K562 (cell line): Measurements from ENCODE around the gene SLC22A4. TPM values are rescaled to one million over a fixed set of nuclear protein-coding genes. Genes with fewer than 3 reads are reported as not detected.
A peak's percentile ranks its signal among the peaks of the same experiment; 100 is the strongest.

ENCODE experiments used
- ATAC-seq: fragments of 200-7000 bp; cut with Tn5 transposase; 3 replicates; pipeline ENCODE4 v1.9.1; 2020; ENCODE audit warnings: moderate library complexity
- BruUV-seq: library from RNA; stranded (reverse); fragments of 400-500 nt; replicated peaks from 2 replicates; lab custom pipeline; 2021; lab: Mats Ljungman, UMichigan
- CTCF ChIA-PET: fragments of 300-600 bp; formaldehyde crosslinking; extraction: SDS; loops from one replicate; lab custom pipeline; 2021; ENCODE audit warnings: low intra/inter-chr PET ratio; lab: Yijun Ruan, JAX
- POLR2A ChIA-PET: fragments of 300-600, 350-650 bp; sonication (Branson Sonifier 250); formaldehyde crosslinking; extraction: SDS; loops from one replicate; lab custom pipeline; 2021; ENCODE audit warnings: antibody characterized with exemption, inconsistent platforms; lab: Yijun Ruan, JAX
- DNase-seq, 4 experiments: peaks; one replicate each; pipeline versions ENCODE4 v3.0.0 to v3.0.0-alpha.2; 2011 to 2018; ENCODE audit warnings: low spot score in 3 of 4, mixed read lengths in 3 of 4; ENCODE audit errors: extremely low read depth in 1 of 4
- FAIRE-seq: peaks from 2 replicates; lab custom pipeline; 2011; peaks lifted over from hg19 to GRCh38; lab: Jason Lieb, UNC
- H2AFZ ChIP-seq: 2 replicates; pipeline ENCODE4 v1.6.0; 2011; ENCODE audit warnings: low read depth, low read length, control low read depth, inconsistent platforms
- H3K27ac ChIP-seq: fragments of 200-600 bp; 3 replicates; pipeline ENCODE4 v1.8.0; 2011; ENCODE audit warnings: low read depth, mild to moderate bottlenecking, control low read depth, inconsistent platforms, low read length, moderate library complexity, mixed read lengths; ENCODE audit errors: extremely low read depth
- H3K27me3 ChIP-seq, 2 experiments: fragments of 300-600 bp in 1 of 2; 2 replicates in 1 of 2; 3 replicates in 1 of 2; pipeline versions ENCODE4 v1.6.0 to v1.8.0; 2011; ENCODE audit warnings: inconsistent platforms in 2 of 2, low read length in 2 of 2, mild to moderate bottlenecking in 1 of 2, mixed read lengths in 1 of 2, moderate library complexity in 1 of 2; ENCODE audit not compliant: control insufficient read depth in 2 of 2, insufficient read depth in 2 of 2
- H3K36me3 ChIP-seq: fragments of 300-600 bp; 3 replicates; pipeline ENCODE4 v1.8.0; 2011; ENCODE audit warnings: mild to moderate bottlenecking, low read length, inconsistent platforms; ENCODE audit not compliant: control insufficient read depth, insufficient read depth
- H3K4me1 ChIP-seq, 2 experiments: fragments of 200-600 bp in 1 of 2; replicated peaks in 1 of 2; 2 replicates in 1 of 2; 3 replicates in 1 of 2; pipeline versions ENCODE4 v1.5.1 to v1.8.0; 2011; ENCODE audit warnings: inconsistent platforms in 2 of 2, low read length in 2 of 2, mild to moderate bottlenecking in 1 of 2, mixed read lengths in 1 of 2, moderate library complexity in 1 of 2; ENCODE audit not compliant: control insufficient read depth in 2 of 2, insufficient read depth in 2 of 2
- H3K4me2 ChIP-seq: 2 replicates; pipeline ENCODE4 v1.6.1; 2011; ENCODE audit warnings: low read length, control low read depth, inconsistent platforms, mixed read lengths; ENCODE audit not compliant: insufficient read depth
- H3K4me3 ChIP-seq: fragments of 200-600 bp; sonication (generic), shearing (Covaris generic); 2 replicates; pipeline ENCODE4 v1.5.1; 2016; ENCODE audit warnings: control low read depth, inconsistent platforms
- H3K79me2 ChIP-seq: fragments of 200-600 bp; 3 replicates; pipeline ENCODE4 v1.8.0; 2011; ENCODE audit warnings: low read length, inconsistent platforms; ENCODE audit not compliant: control insufficient read depth, insufficient read depth
- H3K9ac ChIP-seq, 2 experiments: 2 replicates each; pipeline versions ENCODE4 v1.6.0 to v1.6.1; 2011; ENCODE audit warnings: low read depth in 2 of 2, low read length in 2 of 2, control low read depth in 1 of 2, inconsistent platforms in 1 of 2, mild to moderate bottlenecking in 1 of 2, mixed read lengths in 1 of 2; ENCODE audit not compliant: insufficient read depth in 1 of 2
- H3K9me1 ChIP-seq: one replicate; pipeline ENCODE4 v1.6.0; 2011; ENCODE audit warnings: inconsistent platforms, mild to moderate bottlenecking, low read length, moderate library complexity; ENCODE audit not compliant: control insufficient read depth, insufficient read depth
- H3K9me3 ChIP-seq: replicated peaks from 2 replicates; pipeline ENCODE4 v1.5.1; 2011; ENCODE audit warnings: low read depth, low read length, inconsistent platforms; ENCODE audit not compliant: control insufficient read depth, insufficient read depth
- H4K20me1 ChIP-seq: replicated peaks from 2 replicates; pipeline ENCODE4 v1.6.1; 2011; ENCODE audit warnings: low read length, inconsistent platforms, mixed read lengths; ENCODE audit not compliant: control insufficient read depth, insufficient read depth
- ARID1B ChIP-seq: fragments of 450-650 bp; IDR thresholded peaks from 2 replicates; pipeline ENCODE4 v1.6.1; 2016; ENCODE audit warnings: antibody characterized with exemption, mild to moderate bottlenecking, inconsistent platforms
- ARNT ChIP-seq, 2 experiments: fragments of 450-650 bp; IDR thresholded peaks; 2 replicates each; pipeline ENCODE4 v1.6.1; 2016; ENCODE audit warnings: mild to moderate bottlenecking in 1 of 2
- L3MBTL2 ChIP-seq: fragments of 450-650 bp; IDR thresholded peaks from 2 replicates; pipeline ENCODE4 v1.6.1; 2016; ENCODE audit warnings: mild to moderate bottlenecking, moderate library complexity
- RAD51 ChIP-seq: fragments of 450-650 bp; IDR thresholded peaks from 2 replicates; pipeline ENCODE4 v1.7.1; 2016; ENCODE audit warnings: low read depth, mild to moderate bottlenecking, borderline replicate concordance
- RBBP5 ChIP-seq: fragments of 200-600 bp; sonication (generic); IDR thresholded peaks from 2 replicates; pipeline ENCODE4 v1.6.1; 2012; ENCODE audit warnings: borderline replicate concordance, mild to moderate bottlenecking, low read length, control low read depth, inconsistent platforms; ENCODE audit not compliant: insufficient read depth, poor library complexity, severe bottlenecking
- WGBS: fragments of 100-300 bp; shearing (Covaris generic); methylation state at CpG from one replicate; pipeline ENCODE4 v1.1.6; 2016; ENCODE audit warnings: low coverage, mixed read lengths; ENCODE audit not compliant: insufficient coverage; ENCODE audit errors: missing lambda C conversion rate; 5-methylcytosine and 5-hydroxymethylcytosine counted together
- in situ Hi-C: fragments of 300-500 bp; cut with MboI; formaldehyde crosslinking; loops from 4 replicates; pipeline ENCODE4 v1.15.0; 2018; ENCODE audit warnings: inconsistent platforms, mixed read lengths
- intact Hi-C: fragments of 100-400 bp; cut with micrococcal nuclease; formaldehyde crosslinking; loops from 2 replicates; pipeline ENCODE4 v1.14.2; 2022
- polyA plus RNA-seq, 8 experiments: library from polyadenylated mRNA; depleted of rRNA in 4 of 8; stranded (reverse) in 5 of 8; unstranded in 3 of 8; fragments of >200 nt; fragmentation: Nextera tagmentation in 2 of 8; fragmentation: Illumina TruSeq in 1 of 8; extraction: Ambion mirVana in 2 of 8; extraction: Trizol in 1 of 8; gene quantifications; 2 replicates each; pipeline versions ENCODE4 v1.2.1 to v1.2.3, GENCODE V29; 2011 to 2014; ENCODE audit warnings: inconsistent platforms in 1 of 8, missing spikeins in 1 of 8
- total RNA-seq, 7 experiments: library from RNA; depleted of rRNA in 6 of 7; stranded (reverse); fragments of >200 nt in 6 of 7; fragmentation: Illumina TruSeq in 2 of 7; extraction: Trizol in 2 of 7; gene quantifications; 2 replicates each; pipeline versions ENCODE4 v1.2.1 to v1.2.3, GENCODE V29; 2011 to 2021; ENCODE audit warnings: low replicate concordance in 1 of 7
- TF ChIP-seq, protein P1 (sequence below): sonication (generic); formaldehyde crosslinking; IDR thresholded peaks from 2 replicates; pipeline ENCODE4 v1.8.1; 2023; ENCODE audit warnings: missing genetic modification reagents, mild to moderate bottlenecking, borderline replicate concordance
- TF ChIP-seq, protein P2 (sequence below): fragments of 450-650 bp; IDR thresholded peaks from 2 replicates; pipeline ENCODE4 v1.6.1; 2018; ENCODE audit not compliant: partially characterized antibody

The SLC22A4 gene
- total and polyA plus RNA-seq, 9 of the 15 experiments (the other 6 are each of a cell fraction or from before 2014, with no cell fraction given) = 2.7 to 9.5 (median 6.2) TPM

DNA sequence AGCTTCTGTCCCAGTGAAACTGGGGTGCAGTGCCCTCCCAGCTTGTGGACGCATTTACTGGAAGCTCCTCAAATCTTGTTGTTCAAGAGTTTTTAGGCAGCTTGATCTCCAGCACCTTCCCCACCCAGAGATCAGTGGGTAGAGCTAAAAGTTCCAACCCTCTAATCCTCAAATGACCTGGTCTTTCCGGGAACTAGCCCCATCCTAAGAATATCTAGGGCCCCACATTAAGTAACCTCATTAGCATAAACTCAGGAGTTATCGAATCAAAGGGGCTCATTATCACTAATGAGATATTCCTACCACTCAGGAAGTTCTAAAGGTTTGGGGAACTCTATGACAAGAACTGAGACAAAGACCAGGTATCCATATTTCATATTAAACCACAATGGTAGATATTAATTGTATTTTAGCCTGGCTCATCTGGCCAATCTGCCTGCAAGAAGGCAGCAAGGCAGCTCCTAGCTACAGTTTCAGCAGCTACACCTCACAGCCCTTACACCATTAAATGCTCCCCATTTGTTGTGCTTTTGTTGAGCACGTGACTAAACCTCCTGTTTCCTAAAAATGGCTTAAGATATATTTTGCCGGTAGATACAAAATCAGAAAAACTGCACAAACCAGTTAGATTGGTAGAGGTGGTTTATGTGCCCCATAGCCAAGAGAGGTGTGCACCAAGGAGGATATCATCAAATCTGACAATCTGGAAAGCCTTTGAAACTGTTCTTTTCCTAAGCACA is 50.8 kb downstream of the SLC22A4 start:
- peak in 2 of 4 experiments; percentile 49 to 52 for DNase-seq
- BruUV-seq = no TSS peak
- Histone ChIP-seq H3K9ac (peak overlapping the region in 1 of 2 experiments; percentile 0; a peak in 1 of 4 replicates), H3K27ac (peak overlapping the region; percentile 12; the same call in 2 of the 3 replicates), H2AFZ (peak overlapping the region; percentile 48; the same call in 1 of the 2 replicates), H3K9me3 (no peaks in the 10 kb centered on the region; the same call in 1 of the 2 replicates), H3K9me1 (no peaks in the 10 kb centered on the region), H4K20me1 (no peaks in the 10 kb centered on the region), H3K27me3 (no peaks in the 10 kb centered on the region), H3K4me2 (peak overlapping the region; percentile 19; the same call in 1 of the 2 replicates), H3K4me1 (peaks cover 0 to 26% of the 10 kb centered on the region in 2 experiments; a peak in 4 of 5 replicates), H3K79me2 (no peaks in the 10 kb centered on the region), H3K4me3 (no peak overlapping the region), H3K36me3 (peaks cover 38% of the 10 kb centered on the region)
- WGBS = 20% methylated on average over 5 of the region's 5 CpGs
- no peak for FAIRE-seq
- peak; percentile 73 for ATAC-seq
- intact Hi-C loops = no loop called here
- in situ Hi-C loops = no loop called here
- CTCF ChIA-PET = no interaction called here
- POLR2A ChIA-PET = interaction anchor here (0.6 to 1.8 kb wide), 9 partner anchors 10 to 406 kb away, joined by 3 to 11 read pairs (median 4); partner anchors contain the start of genes SLC22A4 and SLC22A5
- TF ChIP-seq ARNT (IDR thresholded peaks at IDR 0.05) (no peak), RAD51 (peak; percentile 57; the same call in 1 of the 2 replicates), ARID1B (0 out of 2 replicates have a peak, but pooled peaks have one; percentile 9), L3MBTL2 (0 out of 2 replicates have a peak, but pooled peaks have one; percentile 9), RBBP5 (peak; percentile 59)
- TF ChIP-seq, protein P1, sequence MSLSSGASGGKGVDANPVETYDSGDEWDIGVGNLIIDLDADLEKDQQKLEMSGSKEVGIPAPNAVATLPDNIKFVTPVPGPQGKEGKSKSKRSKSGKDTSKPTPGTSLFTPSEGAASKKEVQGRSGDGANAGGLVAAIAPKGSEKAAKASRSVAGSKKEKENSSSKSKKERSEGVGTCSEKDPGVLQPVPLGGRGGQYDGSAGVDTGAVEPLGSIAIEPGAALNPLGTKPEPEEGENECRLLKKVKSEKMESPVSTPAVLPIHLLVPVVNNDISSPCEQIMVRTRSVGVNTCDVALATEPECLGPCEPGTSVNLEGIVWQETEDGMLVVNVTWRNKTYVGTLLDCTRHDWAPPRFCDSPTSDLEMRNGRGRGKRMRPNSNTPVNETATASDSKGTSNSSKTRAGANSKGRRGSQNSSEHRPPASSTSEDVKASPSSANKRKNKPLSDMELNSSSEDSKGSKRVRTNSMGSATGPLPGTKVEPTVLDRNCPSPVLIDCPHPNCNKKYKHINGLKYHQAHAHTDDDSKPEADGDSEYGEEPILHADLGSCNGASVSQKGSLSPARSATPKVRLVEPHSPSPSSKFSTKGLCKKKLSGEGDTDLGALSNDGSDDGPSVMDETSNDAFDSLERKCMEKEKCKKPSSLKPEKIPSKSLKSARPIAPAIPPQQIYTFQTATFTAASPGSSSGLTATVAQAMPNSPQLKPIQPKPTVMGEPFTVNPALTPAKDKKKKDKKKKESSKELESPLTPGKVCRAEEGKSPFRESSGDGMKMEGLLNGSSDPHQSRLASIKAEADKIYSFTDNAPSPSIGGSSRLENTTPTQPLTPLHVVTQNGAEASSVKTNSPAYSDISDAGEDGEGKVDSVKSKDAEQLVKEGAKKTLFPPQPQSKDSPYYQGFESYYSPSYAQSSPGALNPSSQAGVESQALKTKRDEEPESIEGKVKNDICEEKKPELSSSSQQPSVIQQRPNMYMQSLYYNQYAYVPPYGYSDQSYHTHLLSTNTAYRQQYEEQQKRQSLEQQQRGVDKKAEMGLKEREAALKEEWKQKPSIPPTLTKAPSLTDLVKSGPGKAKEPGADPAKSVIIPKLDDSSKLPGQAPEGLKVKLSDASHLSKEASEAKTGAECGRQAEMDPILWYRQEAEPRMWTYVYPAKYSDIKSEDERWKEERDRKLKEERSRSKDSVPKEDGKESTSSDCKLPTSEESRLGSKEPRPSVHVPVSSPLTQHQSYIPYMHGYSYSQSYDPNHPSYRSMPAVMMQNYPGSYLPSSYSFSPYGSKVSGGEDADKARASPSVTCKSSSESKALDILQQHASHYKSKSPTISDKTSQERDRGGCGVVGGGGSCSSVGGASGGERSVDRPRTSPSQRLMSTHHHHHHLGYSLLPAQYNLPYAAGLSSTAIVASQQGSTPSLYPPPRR (CRISPR knock-in tag) = no peak
- TF ChIP-seq, protein P2, sequence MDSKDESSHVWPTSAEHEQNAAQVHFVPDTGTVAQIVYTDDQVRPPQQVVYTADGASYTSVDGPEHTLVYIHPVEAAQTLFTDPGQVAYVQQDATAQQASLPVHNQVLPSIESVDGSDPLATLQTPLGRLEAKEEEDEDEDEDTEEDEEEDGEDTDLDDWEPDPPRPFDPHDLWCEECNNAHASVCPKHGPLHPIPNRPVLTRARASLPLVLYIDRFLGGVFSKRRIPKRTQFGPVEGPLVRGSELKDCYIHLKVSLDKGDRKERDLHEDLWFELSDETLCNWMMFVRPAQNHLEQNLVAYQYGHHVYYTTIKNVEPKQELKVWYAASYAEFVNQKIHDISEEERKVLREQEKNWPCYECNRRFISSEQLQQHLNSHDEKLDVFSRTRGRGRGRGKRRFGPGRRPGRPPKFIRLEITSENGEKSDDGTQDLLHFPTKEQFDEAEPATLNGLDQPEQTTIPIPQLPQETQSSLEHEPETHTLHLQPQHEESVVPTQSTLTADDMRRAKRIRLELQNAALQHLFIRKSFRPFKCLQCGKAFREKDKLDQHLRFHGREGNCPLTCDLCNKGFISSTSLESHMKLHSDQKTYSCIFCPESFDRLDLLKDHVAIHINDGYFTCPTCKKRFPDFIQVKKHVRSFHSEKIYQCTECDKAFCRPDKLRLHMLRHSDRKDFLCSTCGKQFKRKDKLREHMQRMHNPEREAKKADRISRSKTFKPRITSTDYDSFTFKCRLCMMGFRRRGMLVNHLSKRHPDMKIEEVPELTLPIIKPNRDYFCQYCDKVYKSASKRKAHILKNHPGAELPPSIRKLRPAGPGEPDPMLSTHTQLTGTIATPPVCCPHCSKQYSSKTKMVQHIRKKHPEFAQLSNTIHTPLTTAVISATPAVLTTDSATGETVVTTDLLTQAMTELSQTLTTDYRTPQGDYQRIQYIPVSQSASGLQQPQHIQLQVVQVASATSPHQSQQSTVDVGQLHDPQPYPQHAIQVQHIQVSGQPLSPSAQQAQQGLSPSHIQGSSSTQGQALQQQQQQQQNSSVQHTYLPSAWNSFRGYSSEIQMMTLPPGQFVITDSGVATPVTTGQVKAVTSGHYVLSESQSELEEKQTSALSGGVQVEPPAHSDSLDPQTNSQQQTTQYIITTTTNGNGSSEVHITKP = peak; percentile 48
